Measurements from ENCODE around the gene BRAT1. TPM values are rescaled to one million over a fixed set of nuclear protein-coding genes. Genes with fewer than 3 reads are reported as not detected.

Gene BRAT1
- total RNA-seq, 2 experiments from 2014 or later = 34.7 to 35.9 TPM

GRCh38 chr7:2519119-2519930 is 36.0 kb downstream of the BRAT1 start, which contains the start of gene LFNG:
LFNG (plus strand) TSS chr7:2519774; CDS start chr7:2519862, 88 bp downstream.
- ATAC-seq (peak; percentile 75), DNase-seq (peak; percentile 91)
- peaks cover 32% of the 10 kb centered on the region for H3K4me1 Mint-ChIP-seq
- H3K27me3 Mint-ChIP-seq = no peaks in the 10 kb centered on the region
- H3K36me3 Mint-ChIP-seq (ENCODE audit: low read depth) = no peaks in the 10 kb centered on the region
- intact Hi-C loops (cut with DNase I, micrococcal nuclease) = loop anchor here (1.0 to 5.0 kb wide), 7 partner anchors 8 to 1357 kb away; partner anchors contain the start of genes BRAT1 (in 1 of the 2), CHST12 (in 1 of the 2), GNA12 (in 1 of the 2) and SNX8 (in 1 of the 2)
- peak within 1 kb of the TSS; percentile 73 for H3K27ac Mint-ChIP-seq
- no peaks in the 10 kb centered on the region for H3K9me3 Mint-ChIP-seq (ENCODE audit: low read depth)
- POLR2A ChIA-PET = no interaction called here
- H3K4me3 Mint-ChIP-seq = peak within 1 kb of the TSS; percentile 89
- CTCF ChIA-PET = interaction anchor here (0.6 to 1.5 kb wide), 3 partner anchors 10 to 39 kb away, joined by 3 to 4 read pairs (median 4); no protein-coding TSS in a partner anchor

DNA sequence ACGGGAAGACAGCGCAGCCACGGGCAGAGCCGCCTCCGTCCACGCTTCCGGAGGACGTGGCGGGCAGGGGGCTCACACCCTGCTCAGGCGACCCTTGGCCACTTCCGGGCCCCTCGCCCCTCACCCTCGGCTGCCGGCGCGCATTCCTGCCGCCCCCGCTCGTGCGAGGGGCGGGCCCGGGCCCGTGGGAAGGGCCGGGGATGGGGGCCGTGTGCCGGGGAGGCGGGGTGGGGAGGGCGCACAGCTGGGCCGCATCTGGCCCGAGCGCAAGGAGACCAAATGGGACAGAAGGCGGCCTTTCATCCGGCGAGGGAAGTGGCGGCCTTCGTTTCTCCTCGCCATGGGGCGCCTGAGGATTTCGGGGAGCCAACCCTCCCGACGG is 36.6 kb downstream of the BRAT1 start:
- ChIA-PET POLR2A (no interaction called here), CTCF (no interaction called here)
- no peaks in the 10 kb centered on the region for H3K36me3 Mint-ChIP-seq (ENCODE audit: low read depth)
- H3K4me3 Mint-ChIP-seq = peak overlapping the region; percentile 52
- H3K4me1 Mint-ChIP-seq = peaks cover 32% of the 10 kb centered on the region
- no peak overlapping the region for H3K27ac Mint-ChIP-seq
- H3K9me3 Mint-ChIP-seq (ENCODE audit: low read depth) = no peaks in the 10 kb centered on the region
- no peak for ATAC-seq
- intact Hi-C loops (cut with DNase I, micrococcal nuclease) = loop anchor here (1.0 to 5.0 kb wide), 7 partner anchors 7 to 1356 kb away; partner anchors contain the start of genes BRAT1 (in 1 of the 2), CHST12 (in 1 of the 2), GNA12 (in 1 of the 2) and SNX8 (in 1 of the 2)
- no peaks in the 10 kb centered on the region for H3K27me3 Mint-ChIP-seq
- DNase-seq = no peak

DNA sequence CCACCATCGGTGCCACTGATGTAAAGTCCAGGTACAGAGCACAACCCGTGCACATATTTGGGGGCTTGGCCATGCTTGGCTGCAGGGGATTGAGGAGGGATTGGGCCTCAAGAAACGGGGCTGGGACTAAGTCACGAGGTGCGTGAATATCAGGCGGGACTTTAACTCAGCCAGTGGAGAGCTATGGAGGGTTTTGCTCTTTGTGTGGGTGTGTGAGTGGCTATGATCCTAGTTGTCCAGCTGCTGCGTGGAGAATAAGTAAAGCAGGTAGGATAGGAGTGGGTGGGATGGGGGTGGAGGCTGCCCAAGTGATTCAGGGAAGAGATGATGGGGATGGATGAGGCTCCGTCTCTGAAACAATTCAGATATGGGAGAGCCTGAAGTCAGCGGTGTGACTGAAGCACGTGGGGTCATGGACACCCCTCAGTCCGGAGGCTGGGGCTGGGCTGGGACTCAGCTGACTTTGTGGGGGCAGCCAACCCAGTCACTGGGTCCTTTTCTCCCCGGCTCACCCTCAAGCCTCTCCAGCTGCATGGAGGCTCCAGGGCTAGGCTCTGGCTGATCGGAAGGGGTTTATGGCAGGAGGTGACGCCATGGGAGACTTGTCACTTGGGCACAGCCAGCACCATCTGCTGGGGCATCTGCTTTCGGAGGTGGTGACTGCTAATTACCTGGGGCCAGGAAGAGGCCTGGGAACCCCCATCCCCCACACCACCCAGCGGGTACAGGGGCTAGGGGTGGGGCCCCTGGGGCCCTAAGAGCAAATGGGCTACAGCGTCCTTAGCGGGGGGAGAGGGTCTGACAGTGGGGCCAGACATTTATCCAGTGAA is 37.4 kb downstream of the BRAT1 start:
- ChIA-PET POLR2A (no interaction called here), CTCF (no interaction called here)
- ATAC-seq = no peak
- no peak for DNase-seq
- Mint-ChIP-seq H3K4me3 (peak overlapping the region; percentile 38), H3K27ac (no peak overlapping the region), H3K27me3 (no peaks in the 10 kb centered on the region), H3K4me1 (peaks cover 31% of the 10 kb centered on the region), H3K9me3 (ENCODE audit: low read depth) (no peaks in the 10 kb centered on the region), H3K36me3 (ENCODE audit: low read depth) (no peaks in the 10 kb centered on the region)
- intact Hi-C loops (cut with DNase I, micrococcal nuclease) = loop anchor here in 1 of 2 experiments (5.0 kb wide), 1 partner anchor 1356 kb away; the partner anchor contains the start of gene ZFAND2A

GRCh38 chr7:2517026-2517425 is 38.3 kb downstream of the BRAT1 start:
- intact Hi-C loops (cut with DNase I, micrococcal nuclease) = loop anchor here in 1 of 2 experiments (5.0 kb wide), 1 partner anchor 1355 kb away; the partner anchor contains the start of gene ZFAND2A
- CTCF ChIA-PET = interaction anchor here (0.6 kb wide), 1 partner anchor 431 kb away, joined by 3 read pairs; no protein-coding TSS in a partner anchor
- ATAC-seq (no peak), DNase-seq (no peak)
- H3K27me3 Mint-ChIP-seq = no peaks in the 10 kb centered on the region
- no peaks in the 10 kb centered on the region for H3K36me3 Mint-ChIP-seq (ENCODE audit: low read depth)
- no peaks in the 10 kb centered on the region for H3K9me3 Mint-ChIP-seq (ENCODE audit: low read depth)
- no peak overlapping the region for H3K27ac Mint-ChIP-seq
- H3K4me1 Mint-ChIP-seq = peaks cover 32% of the 10 kb centered on the region
- POLR2A ChIA-PET = no interaction called here
- no peak overlapping the region for H3K4me3 Mint-ChIP-seq

GRCh38 chr7:2516194-2516555 is 39.1 kb downstream of the BRAT1 start:
- DNase-seq (no peak), ATAC-seq (no peak)
- Mint-ChIP-seq H3K27ac (no peak overlapping the region), H3K4me1 (peaks cover 35% of the 10 kb centered on the region), H3K36me3 (ENCODE audit: low read depth) (no peaks in the 10 kb centered on the region), H3K4me3 (no peak overlapping the region), H3K27me3 (no peaks in the 10 kb centered on the region), H3K9me3 (ENCODE audit: low read depth) (no peaks in the 10 kb centered on the region)
- ChIA-PET CTCF (interaction anchor here (0.6 kb wide), 1 partner anchor 262 kb away, joined by 3 read pairs; no protein-coding TSS in a partner anchor), POLR2A (no interaction called here)
- intact Hi-C loops (cut with DNase I, micrococcal nuclease) = loop anchor here in 1 of 2 experiments (5.0 kb wide), 1 partner anchor 1354 kb away; the partner anchor contains the start of gene ZFAND2A

DNA sequence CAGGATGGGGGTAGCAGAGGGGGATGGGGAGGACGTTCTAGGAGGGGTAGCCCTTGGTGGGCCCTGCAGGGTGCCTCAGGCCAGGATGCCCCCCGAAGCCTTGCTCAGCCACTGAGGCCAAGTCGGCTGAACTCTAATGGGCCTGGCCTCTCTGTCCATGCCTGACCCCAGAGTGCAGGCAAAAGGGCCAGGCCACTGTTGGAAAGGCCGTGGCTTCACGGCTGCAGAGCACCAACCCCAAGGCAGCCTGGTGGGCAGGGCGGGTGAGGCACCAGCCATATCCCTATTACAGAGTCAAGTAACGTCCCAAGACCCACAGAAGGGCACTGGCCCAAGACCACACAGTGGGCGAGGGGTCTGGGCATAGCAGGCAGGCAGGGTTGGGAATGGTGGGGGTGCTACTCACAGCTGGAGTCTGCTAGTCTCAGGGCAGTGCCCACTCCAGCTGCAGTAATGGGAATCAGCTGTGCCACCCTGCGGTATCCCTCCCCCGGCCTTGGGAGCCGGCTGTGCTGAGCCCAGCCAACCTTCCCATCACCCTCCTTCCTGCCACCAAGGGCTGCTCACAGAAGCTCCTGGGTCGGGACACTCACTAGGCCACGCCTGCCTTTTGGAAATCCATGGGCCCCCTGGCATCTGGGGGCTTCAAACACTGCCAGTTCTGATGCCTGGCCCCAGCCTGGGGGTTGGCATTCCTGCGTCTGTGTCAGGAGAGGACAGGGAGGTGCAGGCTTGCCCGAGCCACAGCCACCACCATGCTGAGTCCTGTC is 39.7 kb downstream of the BRAT1 start:
- Mint-ChIP-seq H3K4me1 (peaks cover 39% of the 10 kb centered on the region), H3K27ac (no peak overlapping the region), H3K36me3 (ENCODE audit: low read depth) (no peaks in the 10 kb centered on the region), H3K27me3 (no peaks in the 10 kb centered on the region), H3K9me3 (ENCODE audit: low read depth) (no peaks in the 10 kb centered on the region), H3K4me3 (no peak overlapping the region)
- DNase-seq = no peak
- ChIA-PET POLR2A (no interaction called here), CTCF (no interaction called here)
- no peak for ATAC-seq
- intact Hi-C loops (cut with DNase I, micrococcal nuclease) = loop anchor here in 1 of 2 experiments (5.0 kb wide), 1 partner anchor 1353 kb away; the partner anchor contains the start of gene ZFAND2A

GRCh38 chr7:2514473-2515423 is 40.6 kb downstream of the BRAT1 start:
- Mint-ChIP-seq H3K4me1 (peaks cover 47% of the 10 kb centered on the region), H3K4me3 (no peak overlapping the region), H3K27me3 (no peaks in the 10 kb centered on the region), H3K36me3 (ENCODE audit: low read depth) (no peaks in the 10 kb centered on the region), H3K9me3 (ENCODE audit: low read depth) (no peaks in the 10 kb centered on the region), H3K27ac (no peak overlapping the region)
- CTCF ChIA-PET = no interaction called here
- ATAC-seq (no peak), DNase-seq (no peak)
- POLR2A ChIA-PET = no interaction called here
- intact Hi-C loops (cut with DNase I, micrococcal nuclease) = loop anchor here (5.0 kb wide), 2 partner anchors 37 to 1352 kb away; partner anchors contain the start of genes GRIFIN (in 1 of the 2) and ZFAND2A (in 1 of the 2)

DNA sequence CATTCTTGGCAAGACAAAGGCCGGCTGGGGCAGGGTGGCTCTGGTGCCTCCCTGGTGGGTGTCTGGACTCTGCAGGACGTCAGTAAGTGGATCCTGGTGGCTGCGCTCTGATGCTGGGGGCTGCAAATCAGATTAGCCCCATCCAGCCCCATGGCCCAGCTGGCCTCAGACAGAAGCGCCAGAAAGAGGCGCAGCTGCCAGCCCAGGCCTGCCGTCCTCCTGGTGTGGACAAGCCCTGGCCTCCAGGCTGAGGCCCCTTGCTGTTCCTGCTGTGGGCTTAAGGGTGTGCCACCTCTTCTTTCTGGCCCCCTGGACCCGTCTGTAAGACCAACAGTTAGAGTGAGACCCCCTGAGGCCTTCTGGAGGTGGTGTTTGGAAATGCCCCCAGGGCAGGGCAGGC is 41.6 kb downstream of the BRAT1 start:
- intact Hi-C loops (cut with DNase I, micrococcal nuclease) = loop anchor here in 1 of 2 experiments (5.0 kb wide), 1 partner anchor 36 kb away; the partner anchor contains the start of gene GRIFIN

DNA sequence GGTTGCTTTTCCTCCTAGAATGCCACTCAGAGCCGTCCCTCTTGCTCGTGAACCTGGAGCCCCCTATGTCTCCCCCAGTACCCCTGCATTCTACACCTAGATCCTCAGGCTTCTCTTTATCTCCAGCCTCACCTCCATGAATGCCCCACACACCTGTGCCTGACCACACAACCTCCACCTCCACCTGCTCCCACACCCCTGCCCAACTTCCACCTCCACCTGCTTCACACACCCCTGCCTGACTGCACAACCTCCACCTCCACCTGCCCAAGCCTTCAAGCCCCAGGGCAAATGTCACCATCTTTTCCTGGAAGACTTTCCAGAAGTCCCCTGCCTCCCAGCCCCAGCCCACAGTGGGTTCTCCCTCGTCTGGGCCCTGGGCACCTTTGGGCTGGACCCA is 42.6 kb downstream of the BRAT1 start:
- ATAC-seq = no peak
- Mint-ChIP-seq H3K9me3 (ENCODE audit: low read depth) (no peaks in the 10 kb centered on the region), H3K27ac (peak overlapping the region; percentile 77), H3K4me3 (no peak overlapping the region), H3K27me3 (no peaks in the 10 kb centered on the region), H3K4me1 (peaks cover 55% of the 10 kb centered on the region), H3K36me3 (ENCODE audit: low read depth) (no peaks in the 10 kb centered on the region)
- CTCF ChIA-PET = interaction anchor here (1.2 kb wide), 1 partner anchor 9 kb away, joined by 3 read pairs; no protein-coding TSS in a partner anchor
- POLR2A ChIA-PET = no interaction called here
- DNase-seq = no peak
- intact Hi-C loops (cut with DNase I, micrococcal nuclease) = loop anchor here in 1 of 2 experiments (5.0 kb wide), 1 partner anchor 35 kb away; the partner anchor contains the start of gene GRIFIN

More for the DNA sequence above, 41.6 kb downstream of the BRAT1 start:
- no peak for DNase-seq
- Mint-ChIP-seq H3K27ac (no peak overlapping the region), H3K4me3 (no peak overlapping the region), H3K9me3 (ENCODE audit: low read depth) (no peaks in the 10 kb centered on the region), H3K27me3 (no peaks in the 10 kb centered on the region), H3K4me1 (peaks cover 55% of the 10 kb centered on the region), H3K36me3 (ENCODE audit: low read depth) (no peaks in the 10 kb centered on the region)
- POLR2A ChIA-PET = no interaction called here
- no peak for ATAC-seq
- CTCF ChIA-PET = no interaction called here
